Psoas muscle (tissue), 8 donors: Measurements from ENCODE around the gene NLRP4. TPM values are rescaled to one million over a fixed set of nuclear protein-coding genes. Genes with fewer than 3 reads are reported as not detected.

Experiments used
- ATAC-seq, 4 donors: fragments of 200-7000 bp; cut with Tn5 transposase; one replicate each; pipeline ENCODE4 v1.9.1; 2020; ENCODE audit warnings: moderate library complexity in 3 of 4, mild to moderate bottlenecking in 2 of 4
- DNase-seq, 2 donors: peaks; one replicate each; pipeline ENCODE4 v3.0.0-alpha.2; 2020
- H3K27ac ChIP-seq: fragments of 200-600 bp; one replicate; pipeline ENCODE4 v1.8.0; 2022
- H3K27me3 ChIP-seq, 3 donors: fragments of 200-600 bp in 1 of 3; one replicate each; pipeline versions ENCODE4 v1.6.1 to v1.8.0; 2013 to 2022; ENCODE audit warnings: low read length in 2 of 3, mild to moderate bottlenecking in 2 of 3, moderate library complexity in 1 of 3; ENCODE audit not compliant: insufficient read depth in 3 of 3
- H3K36me3 ChIP-seq, 2 donors: fragments of 200-600 bp in 1 of 2; one replicate each; pipeline versions ENCODE4 v1.6.1 to v1.8.0; 2013 to 2022; ENCODE audit warnings: low read depth in 1 of 2, mild to moderate bottlenecking in 1 of 2, moderate library complexity in 1 of 2; ENCODE audit not compliant: insufficient read depth in 1 of 2
- H3K4me1 ChIP-seq: fragments of 200-600 bp; one replicate; pipeline ENCODE4 v1.8.0; 2022
- H3K4me3 ChIP-seq: fragments of 200-600 bp; one replicate; pipeline ENCODE4 v1.8.0; 2022; ENCODE audit warnings: mild to moderate bottlenecking
- H3K9me3 ChIP-seq: fragments of 200-600 bp; one replicate; pipeline ENCODE4 v1.8.0; 2022
- WGBS, 3 donors: extraction: QIAGEN DNeasy Blood & Tissue Kit; methylation state at CpG; one replicate each; pipeline versions ENCODE4 v1.1.6 to v1.1.7; 2013; 5-methylcytosine and 5-hydroxymethylcytosine counted together
- intact Hi-C, 2 donors: fragments of 100-400 bp; cut with DNase I; formaldehyde crosslinking; loops; one replicate each; pipeline versions ENCODE4 v1.11.0 to v1.14.2; 2022
- polyA plus RNA-seq, 3 donors: library from polyadenylated mRNA; stranded (reverse); fragments of 200-250 nt; gene quantifications; one replicate each; pipeline ENCODE4 v1.2.3, GENCODE V29; 2013
- total RNA-seq, 4 donors: library from RNA; stranded (reverse); fragmentation: NEBNext Ultra II Directional in 2 of 4; extraction: Animal tissue kit (Norgen Biotek cat#: 25700) in 2 of 4; gene quantifications; one replicate each; pipeline versions ENCODE4 v1.2.1 to v1.2.4, GENCODE V29; 2021 to 2023
- TF ChIP-seq, protein P1 (sequence below): fragments of 200-600 bp; IDR thresholded peaks from one replicate; pipeline ENCODE4 v1.8.0; 2022; ENCODE audit warnings: antibody characterized with exemption
- donor health status: healthy with polysubstance abuse.
- donor health status: DM: no; HTN: no; CAD: no; lungs with moderate emphysema.
- donor health status: Bipolar disorder and iron deficiency.
- donor health status: healthy.
- donor health status: DM: yes; HTN: yes; CAD: no.
- donor health status: DM: no; HTN: no; CAD: no.
- donor health status: DM: no; HTN: no; CAD: no.
- donor health status: DM: yes; HTN: yes; CAD: no.

Gene NLRP4
- total and polyA plus RNA-seq, 7 donors: not detected

DNA sequence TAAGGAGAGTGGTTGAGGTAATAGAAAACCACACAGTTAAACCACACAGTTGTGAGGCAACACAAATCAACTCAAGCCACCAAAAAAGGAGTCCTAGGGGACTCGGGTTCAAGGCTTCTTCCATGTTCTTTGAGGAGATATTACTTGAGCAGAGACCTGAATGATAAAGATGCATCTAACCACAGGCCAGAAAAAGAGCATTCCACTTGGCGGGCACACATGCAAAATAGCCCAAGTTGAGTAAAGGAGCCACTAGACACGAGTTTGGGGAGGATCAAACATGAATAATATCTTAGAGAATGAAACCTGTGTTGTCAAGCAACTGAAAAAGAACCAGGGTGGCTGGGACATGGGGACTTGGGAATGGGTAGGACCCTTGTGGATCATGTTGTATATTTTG is 30.2 kb downstream of the NLRP4 start:
- no peak for DNase-seq
- intact Hi-C loops: no loop called here
- H3K9me3 ChIP-seq: peaks cover 7% of the 10 kb centered on the region
- WGBS, 3 donors: 47 to 51% (median 50%) methylated on average over 3 of the region's 3 CpGs
- H3K4me1 ChIP-seq: no peaks in the 10 kb centered on the region
- no peak overlapping the region for H3K4me3 ChIP-seq
- H3K27me3 ChIP-seq: no peaks in the 10 kb centered on the region
- ATAC-seq: no peak
- no peak overlapping the region for H3K27ac ChIP-seq
- TF ChIP-seq, protein P1, sequence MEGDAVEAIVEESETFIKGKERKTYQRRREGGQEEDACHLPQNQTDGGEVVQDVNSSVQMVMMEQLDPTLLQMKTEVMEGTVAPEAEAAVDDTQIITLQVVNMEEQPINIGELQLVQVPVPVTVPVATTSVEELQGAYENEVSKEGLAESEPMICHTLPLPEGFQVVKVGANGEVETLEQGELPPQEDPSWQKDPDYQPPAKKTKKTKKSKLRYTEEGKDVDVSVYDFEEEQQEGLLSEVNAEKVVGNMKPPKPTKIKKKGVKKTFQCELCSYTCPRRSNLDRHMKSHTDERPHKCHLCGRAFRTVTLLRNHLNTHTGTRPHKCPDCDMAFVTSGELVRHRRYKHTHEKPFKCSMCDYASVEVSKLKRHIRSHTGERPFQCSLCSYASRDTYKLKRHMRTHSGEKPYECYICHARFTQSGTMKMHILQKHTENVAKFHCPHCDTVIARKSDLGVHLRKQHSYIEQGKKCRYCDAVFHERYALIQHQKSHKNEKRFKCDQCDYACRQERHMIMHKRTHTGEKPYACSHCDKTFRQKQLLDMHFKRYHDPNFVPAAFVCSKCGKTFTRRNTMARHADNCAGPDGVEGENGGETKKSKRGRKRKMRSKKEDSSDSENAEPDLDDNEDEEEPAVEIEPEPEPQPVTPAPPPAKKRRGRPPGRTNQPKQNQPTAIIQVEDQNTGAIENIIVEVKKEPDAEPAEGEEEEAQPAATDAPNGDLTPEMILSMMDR: no peak
- H3K36me3 ChIP-seq: no peaks in the 10 kb centered on the region

DNA sequence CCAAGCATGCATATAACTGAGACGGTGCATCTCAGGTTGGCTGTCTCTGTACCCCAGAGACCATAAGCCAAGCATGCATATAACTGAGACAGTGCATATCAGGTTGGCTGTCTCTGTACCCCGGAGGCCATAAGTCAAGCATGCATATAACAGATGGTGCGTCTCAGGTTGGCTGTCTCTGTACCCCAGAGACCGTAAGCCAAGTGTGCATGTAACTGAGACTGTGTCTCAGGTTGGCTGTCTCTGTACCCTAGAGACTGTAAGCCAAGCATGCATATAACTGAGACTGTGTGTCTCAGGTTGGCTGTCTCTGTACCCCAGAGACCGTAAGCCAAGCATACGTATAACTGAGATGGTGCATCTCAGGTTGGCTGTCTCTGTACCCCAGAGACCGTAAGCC is 30.8 kb downstream of the NLRP4 start:
- DNase-seq: no peak
- peaks cover 7% of the 10 kb centered on the region for H3K9me3 ChIP-seq
- H3K27me3 ChIP-seq: no peaks in the 10 kb centered on the region
- TF ChIP-seq, protein P1: no peak
- no peak overlapping the region for H3K27ac ChIP-seq
- H3K4me3 ChIP-seq: no peak overlapping the region
- H3K4me1 ChIP-seq: no peaks in the 10 kb centered on the region
- no peaks in the 10 kb centered on the region for H3K36me3 ChIP-seq
- WGBS, 3 donors: 91 to 95% (median 92%) methylated on average over 7 of the region's 7 CpGs
- no peak for ATAC-seq
- intact Hi-C loops: no loop called here

DNA sequence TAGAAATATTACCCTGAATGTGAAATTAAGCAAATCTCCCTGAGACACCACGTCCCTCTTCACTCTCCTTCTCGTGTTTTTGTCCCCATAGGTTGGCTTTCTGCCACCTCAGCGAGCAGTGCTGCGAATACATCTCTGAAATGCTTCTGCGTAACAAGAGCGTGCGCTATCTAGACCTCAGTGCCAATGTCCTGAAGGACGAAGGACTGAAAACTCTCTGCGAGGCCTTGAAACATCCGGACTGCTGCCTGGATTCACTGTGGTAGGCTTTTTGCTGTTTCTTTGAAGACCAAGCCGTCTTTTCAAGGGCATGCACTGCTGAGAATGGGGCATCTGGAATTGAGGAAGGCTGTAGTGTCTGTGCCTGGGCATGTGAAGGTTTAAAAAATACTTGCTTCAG is 34.4 kb downstream of the NLRP4 start:
- no peaks in the 10 kb centered on the region for H3K36me3 ChIP-seq
- DNase-seq (no peak), ATAC-seq (no peak)
- intact Hi-C loops: no loop called here
- H3K4me3 ChIP-seq: no peak overlapping the region
- no peak overlapping the region for H3K27ac ChIP-seq
- TF ChIP-seq, protein P1: no peak
- H3K9me3 ChIP-seq: no peaks in the 10 kb centered on the region
- no peaks in the 10 kb centered on the region for H3K27me3 ChIP-seq
- 80 to 83% (median 82%) methylated on average over 11 of the region's 11 CpGs for WGBS, 3 donors
- no peaks in the 10 kb centered on the region for H3K4me1 ChIP-seq

DNA sequence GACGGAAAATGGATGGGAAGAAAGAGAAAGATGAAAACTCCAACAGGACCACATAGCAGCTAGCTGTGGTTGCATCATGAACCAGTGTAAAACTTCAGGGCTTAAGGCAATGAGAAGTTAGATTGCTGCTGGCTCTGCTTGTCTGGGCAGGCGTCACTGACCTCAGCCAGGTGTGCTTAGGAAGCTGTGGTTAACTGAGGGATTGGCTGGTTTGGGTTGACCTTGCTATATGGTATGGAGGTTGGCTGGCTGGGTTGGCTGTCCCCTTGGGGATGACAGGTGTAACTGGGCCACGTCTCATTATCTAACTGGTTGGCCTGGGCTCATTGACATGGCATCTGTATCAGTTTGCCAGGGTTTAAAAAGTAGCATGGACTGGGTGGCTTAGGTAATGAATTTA is 40.9 kb downstream of the NLRP4 start:
- Histone ChIP-seq H3K4me1 (no peaks in the 10 kb centered on the region), H3K27me3 (no peaks in the 10 kb centered on the region), H3K9me3 (no peaks in the 10 kb centered on the region), H3K27ac (no peak overlapping the region), H3K4me3 (no peak overlapping the region), H3K36me3 (no peaks in the 10 kb centered on the region)
- 49 to 65% (median 54%) methylated on average over 3 of the region's 3 CpGs for WGBS, 3 donors
- ATAC-seq: no peak
- TF ChIP-seq, protein P1: no peak
- intact Hi-C loops: no loop called here
- DNase-seq: no peak

DNA sequence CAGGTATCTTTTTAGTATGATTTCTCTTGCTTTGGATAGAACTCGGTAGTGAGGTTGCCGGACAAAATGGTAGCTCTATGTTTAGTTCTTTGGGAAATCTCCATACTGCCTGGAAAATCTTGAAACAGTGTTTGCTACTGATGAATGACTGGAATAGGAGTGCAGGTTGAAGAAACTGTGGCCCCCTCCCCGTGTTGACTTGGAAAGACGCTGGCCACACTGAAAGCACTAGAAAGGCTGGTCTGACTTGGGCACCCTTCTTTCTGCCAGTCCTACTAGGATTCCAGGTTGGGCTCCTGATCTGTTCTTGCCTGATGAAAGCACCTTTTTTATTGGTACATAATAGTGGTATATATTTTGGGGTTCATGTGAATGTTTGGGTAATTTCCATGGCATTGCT is 46.3 kb downstream of the NLRP4 start:
- no peaks in the 10 kb centered on the region for H3K36me3 ChIP-seq
- H3K9me3 ChIP-seq: no peaks in the 10 kb centered on the region
- no peaks in the 10 kb centered on the region for H3K27me3 ChIP-seq
- intact Hi-C loops: no loop called here
- no peaks in the 10 kb centered on the region for H3K4me1 ChIP-seq
- TF ChIP-seq, protein P1: no peak
- 68 to 85% (median 72%) methylated on average over 4 of the region's 4 CpGs for WGBS, 3 donors
- H3K4me3 ChIP-seq: no peak overlapping the region
- no peak overlapping the region for H3K27ac ChIP-seq
- ATAC-seq (no peak), DNase-seq (no peak)
